Lung microvascular endothelial cell (primary cell): Measurements from ENCODE around the gene IL4. TPM values are rescaled to one million over a fixed set of nuclear protein-coding genes. Genes with fewer than 3 reads are reported as not detected.
"Not testable (repeated sequence)": the region's sequence is repeated elsewhere in the genome, so short reads cannot be mapped to it uniquely, and the experiment has no call there.

Source experiments
- DNase-seq, 2 donors: peaks; one replicate each; pipeline versions ENCODE4 v3.0.0 to v3.0.0-alpha.2; 2010; ENCODE audit warnings: low read depth in 2 of 2
- total RNA-seq: library from RNA; depleted of rRNA; stranded (reverse); fragments of >200 nt; gene quantifications from 2 replicates; pipeline ENCODE4 v1.2.1, GENCODE V29; 2014

Gene IL4
- total RNA-seq, 1 donor from 2014 or later: not detected

- DNase-seq: not testable (repeated sequence)
These were observed 18.2 kb downstream of the IL4 start for GRCh38 chr5:132691755-132692631.

GRCh38 chr5:132692632-132692967 is 18.8 kb downstream of the IL4 start:
- no peak for DNase-seq

GRCh38 chr5:132695956-132696355 is 22.2 kb downstream of the IL4 start:
- no peak for DNase-seq

GRCh38 chr5:132704875-132705274 is 31.1 kb downstream of the IL4 start:
- peak; percentile 23 to 59 for DNase-seq

GRCh38 chr5:132708645-132709044 is 34.9 kb downstream of the IL4 start:
- DNase-seq: no peak

- DNase-seq: peak; percentile 24 to 28
These were observed 40.9 kb downstream of the IL4 start for GRCh38 chr5:132714456-132715307.

GRCh38 chr5:132718544-132719312 is 44.9 kb downstream of the IL4 start:
- no peak for DNase-seq

- DNase-seq: no peak
These were observed 52.0 kb downstream of the IL4 start for GRCh38 chr5:132725745-132726144.

- no peak for DNase-seq
These were observed 56.1 kb downstream of the IL4 start for GRCh38 chr5:132729896-132730295.

Other genes with a start within 250 kb of the IL4 start
- gene IRF1, start 183.2 kb upstream of the IL4 start, total RNA-seq: 9.2 and 16.1 TPM in 2 replicates
- not detected in 2 replicates for gene IL5, start 130.5 kb upstream of the IL4 start, total RNA-seq
- 6.0 and 6.3 TPM in 2 replicates for gene RAD50, start 117.0 kb upstream of the IL4 start, total RNA-seq
- gene IL13, start 15.8 kb upstream of the IL4 start, total RNA-seq: not detected in 2 replicates
- 3.9 and 4.2 TPM in 2 replicates for gene KIF3A, start 63.6 kb downstream of the IL4 start, total RNA-seq
- under 0.01 TPM in 1 of 2 replicates, not detected in the other for gene CCNI2, start 73.4 kb downstream of the IL4 start, total RNA-seq
- gene SEPTIN8, start 103.2 kb downstream of the IL4 start, total RNA-seq: 29.2 and 30.7 TPM in 2 replicates
- gene SOWAHA, start 139.3 kb downstream of the IL4 start, total RNA-seq: not detected in 2 replicates
- 1.4 and 1.5 TPM in 2 replicates for gene SHROOM1, start 156.7 kb downstream of the IL4 start, total RNA-seq
- not detected in 2 replicates for gene GDF9, start 192.5 kb downstream of the IL4 start, total RNA-seq
- 91.5 and 111 TPM in 2 replicates for gene UQCRQ, start 192.7 kb downstream of the IL4 start, total RNA-seq
- gene LEAP2, start 199.7 kb downstream of the IL4 start, total RNA-seq: under 0.01 TPM in 1 of 2 replicates, not detected in the other